HEK293T (cell line): Measurements from ENCODE around the gene NT5DC1.

Experiments used
- ARNT ChIP-seq: fragments of 450-650 bp; IDR thresholded peaks from 2 replicates; pipeline ENCODE4 v1.6.1; 2017; ENCODE audit warnings: mild to moderate bottlenecking
- BHLHE40 ChIP-seq: fragments of 450-650 bp; IDR thresholded peaks from 2 replicates; pipeline ENCODE4 v1.6.1; 2016; ENCODE audit warnings: mild to moderate bottlenecking, moderate library complexity, borderline replicate concordance
- CTBP1 ChIP-seq: fragments of 450-650 bp; IDR thresholded peaks from 2 replicates; pipeline ENCODE4 v1.6.1; 2016; ENCODE audit warnings: borderline replicate concordance
- ELF4 ChIP-seq: fragments of 450-650 bp; IDR thresholded peaks from 2 replicates; pipeline ENCODE4 v1.6.1; 2017; ENCODE audit warnings: antibody characterized with exemption
- FOXM1 ChIP-seq: fragments of 450-650 bp; IDR thresholded peaks from 2 replicates; pipeline ENCODE4 v1.6.1; 2017; ENCODE audit warnings: mild to moderate bottlenecking, borderline replicate concordance
- HDGF ChIP-seq: fragments of 450-650 bp; IDR thresholded peaks from 2 replicates; pipeline ENCODE4 v1.6.1; 2017; ENCODE audit warnings: antibody characterized with exemption, borderline replicate concordance
- LEF1 ChIP-seq: fragments of 450-650 bp; IDR thresholded peaks from 2 replicates; pipeline ENCODE4 v1.6.1; 2017; ENCODE audit warnings: mild to moderate bottlenecking, borderline replicate concordance
- NFRKB ChIP-seq: fragments of 450-650 bp; IDR thresholded peaks from 2 replicates; pipeline ENCODE4 v1.6.1; 2016; ENCODE audit warnings: mild to moderate bottlenecking, moderate library complexity
- SP1 ChIP-seq: fragments of 450-650 bp; IDR thresholded peaks from 2 replicates; pipeline ENCODE4 v1.6.1; 2017
- SUZ12 ChIP-seq: fragments of 450-650 bp; IDR thresholded peaks from 2 replicates; pipeline ENCODE4 v1.6.1; 2016; ENCODE audit warnings: mild to moderate bottlenecking
- TARDBP ChIP-seq: fragments of 450-650 bp; IDR thresholded peaks from 2 replicates; pipeline ENCODE4 v1.6.1; 2016
- TF ChIP-seq, protein P1 (sequence below): fragments of 450-650 bp; IDR thresholded peaks from 2 replicates; pipeline ENCODE4 v1.6.1; 2016

DNA sequence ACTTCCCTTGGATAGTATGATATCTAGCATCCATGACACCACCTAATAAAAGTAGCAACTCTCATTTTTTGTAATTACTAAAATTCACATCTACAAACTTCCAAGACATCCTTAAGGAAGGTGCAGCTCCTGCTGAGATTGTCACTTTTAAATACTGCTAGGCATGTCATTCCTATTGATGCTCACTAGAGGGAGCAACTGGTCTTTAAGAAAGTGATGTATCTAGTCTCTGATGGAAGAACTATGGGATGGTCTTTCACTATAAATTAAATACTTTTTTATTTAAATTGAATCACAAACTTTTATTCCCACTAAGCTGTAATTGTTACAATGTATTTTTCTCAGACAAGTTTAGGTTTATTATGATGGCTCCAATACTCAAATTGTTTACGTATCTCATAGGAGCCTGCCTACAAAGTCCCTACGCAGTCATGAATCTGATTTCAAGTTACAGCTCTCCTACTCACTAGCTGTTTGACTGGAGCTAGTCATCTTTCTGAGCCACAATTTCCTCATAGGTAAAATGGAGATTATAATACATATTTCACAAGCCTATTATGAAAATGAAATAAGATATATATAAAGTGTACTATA is 187.1 kb downstream of the NT5DC1 start:
- TF ChIP-seq LEF1 (no peak), SP1 (no peak), ELF4 (no peak), CTBP1 (no peak), BHLHE40 (no peak), NFRKB (no peak), TARDBP (no peak), SUZ12 (no peak), FOXM1 (no peak), HDGF (no peak), ARNT (no peak)
- TF ChIP-seq, protein P1, sequence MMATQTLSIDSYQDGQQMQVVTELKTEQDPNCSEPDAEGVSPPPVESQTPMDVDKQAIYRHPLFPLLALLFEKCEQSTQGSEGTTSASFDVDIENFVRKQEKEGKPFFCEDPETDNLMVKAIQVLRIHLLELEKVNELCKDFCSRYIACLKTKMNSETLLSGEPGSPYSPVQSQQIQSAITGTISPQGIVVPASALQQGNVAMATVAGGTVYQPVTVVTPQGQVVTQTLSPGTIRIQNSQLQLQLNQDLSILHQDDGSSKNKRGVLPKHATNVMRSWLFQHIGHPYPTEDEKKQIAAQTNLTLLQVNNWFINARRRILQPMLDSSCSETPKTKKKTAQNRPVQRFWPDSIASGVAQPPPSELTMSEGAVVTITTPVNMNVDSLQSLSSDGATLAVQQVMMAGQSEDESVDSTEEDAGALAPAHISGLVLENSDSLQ, result peak; percentile 37; the same call in 1 of the 2 replicates
